IMR-90 (cell line): ENCODE data around the gene PPRC1.

Experiments used
- CTCF ChIP-seq: conservative IDR thresholded peaks from 2 replicates; pipeline ENCODE4 v1.5.1; 2012; ENCODE audit warnings: mild to moderate bottlenecking, low read depth, low read length, improper control_type of control experiment
- RAD21 ChIP-seq: IDR thresholded peaks from 2 replicates; pipeline ENCODE4 v1.6.1; 2012; ENCODE audit warnings: low read length, improper control_type of control experiment
- RCOR1 ChIP-seq: IDR thresholded peaks from 2 replicates; pipeline ENCODE4 v1.6.1; 2012; ENCODE audit warnings: mild to moderate bottlenecking, low read length, improper control_type of control experiment; ENCODE audit not compliant: insufficient replicate concordance

- TF ChIP-seq RAD21 = no peak
- TF ChIP-seq CTCF = no peak
- no peak for TF ChIP-seq RCOR1
Measured at GRCh38 chr10:102170602-102171001, 37.8 kb downstream of the PPRC1 start.
